GM15510 (cell line): ENCODE data around the gene TMEM123.

Experiments used
- POLR2A ChIP-seq: IDR thresholded peaks from 3 replicates; pipeline ENCODE4 v1.6.1; 2011; ENCODE audit warnings: borderline replicate concordance; ENCODE audit not compliant: insufficient read length; ENCODE audit errors: extremely low read depth

The TMEM123 gene

GRCh38 chr11:102459393-102459792, 6.8 kb upstream of the TMEM123 start:
- no peak for TF ChIP-seq POLR2A

- TF ChIP-seq POLR2A: no peak
These were observed 6.0 kb upstream of the TMEM123 start for GRCh38 chr11:102458548-102458947.

GRCh38 chr11:102457865-102458264, 5.3 kb upstream of the TMEM123 start:
- no peak for TF ChIP-seq POLR2A

GRCh38 chr11:102457056-102457677, 4.6 kb upstream of the TMEM123 start:
- no peak for TF ChIP-seq POLR2A

- TF ChIP-seq POLR2A: no peak
These were observed 3.8 kb upstream of the TMEM123 start for GRCh38 chr11:102456381-102456780.

- TF ChIP-seq POLR2A: no peak
These were observed 1.4 kb upstream of the TMEM123 start for GRCh38 chr11:102453921-102454320.

GRCh38 chr11:102453302-102453695, 734 bp upstream of the TMEM123 start:
- TF ChIP-seq POLR2A: no peak

DNA sequence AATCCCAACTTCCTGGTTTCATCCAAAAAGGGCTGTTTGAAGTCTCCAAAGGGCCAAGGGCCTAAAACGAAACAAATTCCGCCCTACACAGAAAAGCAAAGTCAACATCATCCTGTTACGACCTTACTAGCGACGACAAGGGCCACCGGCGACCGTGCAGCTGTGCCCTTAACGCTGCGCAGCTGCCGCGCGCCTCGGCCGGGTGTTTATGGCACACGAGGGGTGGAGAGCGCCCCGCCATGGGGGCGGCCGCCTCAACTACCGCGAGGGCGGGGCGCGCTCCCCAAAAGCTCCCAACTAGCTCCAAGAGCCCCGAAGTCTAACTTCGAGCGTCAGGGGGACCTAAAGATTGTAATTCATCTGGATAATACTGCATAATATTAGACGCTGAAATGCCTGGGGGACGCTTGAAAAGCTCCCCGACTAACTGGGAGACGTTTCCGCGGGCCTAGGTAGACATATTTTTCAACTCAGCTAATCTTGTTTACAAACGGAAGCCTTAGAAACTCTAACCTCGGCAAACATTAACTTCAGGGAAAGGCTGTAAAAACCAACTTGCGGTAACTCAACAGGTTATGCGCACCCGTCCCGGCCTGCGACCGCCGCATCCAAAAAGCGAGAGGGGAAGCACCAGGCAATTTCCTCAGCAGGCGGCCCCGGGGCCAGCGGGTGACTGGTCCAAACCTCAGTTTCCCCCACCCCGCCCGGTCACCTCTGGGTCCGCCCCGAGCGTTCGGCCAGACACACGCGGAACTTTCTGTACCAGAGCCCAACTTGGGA, 694 bp downstream of the TMEM123 start:
- TF ChIP-seq POLR2A: peak; percentile 38

DNA sequence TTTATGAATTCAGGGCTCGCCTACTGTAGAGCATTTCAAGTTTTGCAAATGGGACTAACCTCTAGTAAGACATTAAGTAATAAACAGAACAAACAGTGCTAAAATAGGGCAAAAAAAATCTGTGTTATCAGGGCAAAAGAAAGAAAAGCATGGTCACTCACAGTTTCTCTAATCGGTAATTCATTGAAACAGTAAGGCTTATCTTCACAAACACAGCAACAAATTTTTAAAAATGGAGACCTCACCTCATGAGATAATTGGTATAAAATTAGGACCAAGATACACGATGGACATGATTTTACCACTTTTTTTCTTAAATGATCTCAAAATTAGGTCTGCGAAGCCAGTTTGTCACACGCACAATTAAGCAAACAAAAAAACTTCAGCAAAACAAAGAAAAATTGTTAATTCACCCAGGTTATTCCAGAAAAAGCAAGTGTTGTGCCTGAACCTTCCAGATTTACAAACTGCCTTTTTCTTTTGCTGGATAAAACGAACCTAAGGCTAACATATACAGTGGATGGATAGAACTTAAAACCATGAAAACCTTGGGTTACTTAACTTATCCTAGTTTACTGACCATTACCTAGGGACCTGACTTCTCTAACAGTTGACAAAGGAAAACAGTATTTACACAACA, 1.4 kb downstream of the TMEM123 start:
- no peak for TF ChIP-seq POLR2A

- no peak for TF ChIP-seq POLR2A
These were observed 2.7 kb downstream of the TMEM123 start for GRCh38 chr11:102449651-102450570.

DNA sequence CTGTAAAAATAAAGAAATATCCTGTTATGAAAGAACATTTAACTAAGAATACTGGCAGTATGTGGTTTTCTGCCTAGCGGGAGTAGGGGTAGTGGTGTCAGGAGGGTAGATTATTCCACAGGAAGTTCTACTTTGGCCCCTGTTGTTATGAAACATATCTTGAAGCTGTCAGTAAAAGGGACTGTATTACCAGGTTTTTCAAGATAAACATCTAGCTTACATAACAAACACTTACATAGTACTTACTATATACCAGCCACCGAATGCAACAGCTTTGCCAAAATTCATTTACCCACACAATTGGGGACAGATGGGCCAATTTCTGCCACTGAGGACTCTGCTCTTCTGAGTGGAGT, 3.7 kb downstream of the TMEM123 start:
- no peak for TF ChIP-seq POLR2A

GRCh38 chr11:102447941-102448868, 4.4 kb downstream of the TMEM123 start:
- no peak for TF ChIP-seq POLR2A

- no peak for TF ChIP-seq POLR2A
These were observed 5.4 kb downstream of the TMEM123 start for GRCh38 chr11:102447193-102447592.

GRCh38 chr11:102446606-102447005, 6.0 kb downstream of the TMEM123 start:
- TF ChIP-seq POLR2A: no peak

DNA sequence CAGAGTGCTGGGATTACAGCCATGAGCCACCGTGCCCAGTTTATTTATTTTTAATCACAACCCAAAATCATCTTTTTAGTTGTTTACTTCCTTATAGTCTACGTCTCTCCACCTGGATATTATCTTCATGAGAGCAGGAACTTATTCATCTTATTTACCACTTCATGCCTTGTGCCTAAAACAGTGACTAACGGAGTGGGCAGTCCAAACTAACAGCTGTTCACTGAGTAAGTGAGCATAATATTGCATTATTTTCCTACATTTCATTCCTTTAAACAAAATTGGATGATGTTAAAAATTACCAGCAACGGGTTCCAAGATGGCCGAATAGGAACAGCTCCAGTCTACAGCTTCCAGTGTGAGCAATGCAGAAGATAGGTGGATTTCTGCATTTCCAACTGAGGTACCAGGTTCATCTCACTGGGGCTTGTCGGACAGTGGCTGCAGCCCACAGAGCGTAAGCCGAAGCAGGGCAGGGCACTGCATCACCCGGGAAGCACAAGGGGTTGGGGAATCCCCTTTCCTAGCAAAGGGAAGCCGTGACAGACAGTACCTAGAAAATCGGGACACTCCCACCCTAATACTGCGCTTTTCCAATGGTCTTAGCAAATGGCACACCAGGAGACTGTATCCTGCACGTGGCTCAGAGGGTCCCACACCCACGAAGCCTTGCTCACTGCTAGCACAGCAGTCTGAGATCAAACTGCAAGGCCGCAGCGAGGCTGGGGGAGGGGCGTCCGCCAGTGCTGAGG, 14.1 kb downstream of the TMEM123 start:
- no peak for TF ChIP-seq POLR2A
